Smooth muscle cell (in vitro differentiated cells): ENCODE data around the gene KLK15. TPM values are rescaled to one million over a fixed set of nuclear protein-coding genes. Genes with fewer than 3 reads are reported as not detected.
A peak's percentile ranks its signal among the peaks of the same experiment; 100 is the strongest.

Experiments used
- DNase-seq: peaks from one replicate; lab custom pipeline; 2025; ENCODE audit not compliant: unreplicated experiment; lab: John Stamatoyannopoulos, UW
- H2AFZ ChIP-seq: fragments of 200-600 bp; sonication (generic); 2 replicates; pipeline ENCODE4 v1.6.0; 2016; ENCODE audit warnings: antibody characterized with exemption, low read depth, mild to moderate bottlenecking
- H3F3A ChIP-seq: fragments of 200-600 bp; sonication (generic); 2 replicates; pipeline ENCODE4 v1.6.0; 2017; ENCODE audit warnings: antibody characterized with exemption, low read depth
- H3K27ac ChIP-seq: fragments of 200-600 bp; sonication (generic); 2 replicates; pipeline ENCODE4 v1.5.1; 2016; ENCODE audit warnings: low read depth, mild to moderate bottlenecking
- H3K27me3 ChIP-seq: fragments of 200-600 bp; sonication (generic); 2 replicates; pipeline ENCODE4 v1.6.1; 2016; ENCODE audit warnings: low read depth, mild to moderate bottlenecking
- H3K36me3 ChIP-seq: fragments of 200-600 bp; sonication (generic); 2 replicates; pipeline ENCODE4 v1.5.1; 2016; ENCODE audit warnings: low read depth
- H3K4me1 ChIP-seq: fragments of 200-600 bp; sonication (generic); 2 replicates; pipeline ENCODE4 v1.5.1; 2016; ENCODE audit warnings: low read depth
- H3K4me2 ChIP-seq: fragments of 200-600 bp; sonication (generic); 2 replicates; pipeline ENCODE4 v1.6.0; 2016; ENCODE audit warnings: mild to moderate bottlenecking
- H3K4me3 ChIP-seq: fragments of 200-600 bp; sonication (generic); 2 replicates; pipeline ENCODE4 v1.5.1; 2016; ENCODE audit warnings: mild to moderate bottlenecking
- H3K79me2 ChIP-seq: fragments of 200-600 bp; sonication (generic); 2 replicates; pipeline ENCODE4 v1.6.0; 2016; ENCODE audit warnings: low read depth, mild to moderate bottlenecking
- H3K9ac ChIP-seq: fragments of 200-600 bp; sonication (generic); 2 replicates; pipeline ENCODE4 v1.6.0; 2016; ENCODE audit warnings: low read depth
- H3K9me3 ChIP-seq: fragments of 200-600 bp; sonication (generic); replicated peaks from 2 replicates; pipeline ENCODE4 v1.5.1; 2016; ENCODE audit warnings: low read depth
- H4K20me1 ChIP-seq: fragments of 200-600 bp; sonication (generic); 2 replicates; pipeline ENCODE4 v1.6.0; 2016; ENCODE audit warnings: low read depth
- WGBS: methylation state at CpG from one replicate; pipeline ENCODE4 v1.1.7; 2016; ENCODE audit warnings: low lambda C conversion rate; 5-methylcytosine and 5-hydroxymethylcytosine counted together
- polyA plus RNA-seq: library from polyadenylated mRNA; unstranded; fragments of >200 nt; fragmentation: Nextera tagmentation; extraction: Ambion mirVana; gene quantifications from 2 replicates; pipeline ENCODE4 v1.2.1, GENCODE V29; 2016
- total RNA-seq: library from RNA; depleted of rRNA; stranded (reverse); fragments of >200 nt; gene quantifications from 2 replicates; pipeline ENCODE4 v1.2.3, GENCODE V29; 2014
- TF ChIP-seq, protein P1 (sequence below): fragments of 200-600 bp; sonication (generic); IDR thresholded peaks from 2 replicates; pipeline ENCODE4 v1.5.1; 2017; ENCODE audit warnings: borderline replicate concordance, mild to moderate bottlenecking, antibody characterized with exemption; ENCODE audit not compliant: insufficient read depth, poor library complexity, severe bottlenecking

Gene KLK15
- total and polyA plus RNA-seq, 2 experiments from 2014 or later: not detected

GRCh38 chr19:50804420-50805272 is 28.7 kb downstream of the KLK15 start:
- peak overlapping the region; percentile 99 for H3K27ac ChIP-seq
- peak overlapping the region; percentile 94 for H3K4me2 ChIP-seq
- WGBS: under 1% methylated on average over 59 of the region's 62 CpGs
- H3K4me1 ChIP-seq: peaks cover 17% of the 10 kb centered on the region
- H3F3A ChIP-seq: no peaks in the 10 kb centered on the region
- DNase-seq: peak; percentile 87
- no peaks in the 10 kb centered on the region for H3K36me3 ChIP-seq
- no peaks in the 10 kb centered on the region for H3K27me3 ChIP-seq
- no peaks in the 10 kb centered on the region for H3K9me3 ChIP-seq
- H4K20me1 ChIP-seq: peaks cover 25% of the 10 kb centered on the region
- H3K9ac ChIP-seq: peak overlapping the region; percentile 98
- TF ChIP-seq, protein P1, sequence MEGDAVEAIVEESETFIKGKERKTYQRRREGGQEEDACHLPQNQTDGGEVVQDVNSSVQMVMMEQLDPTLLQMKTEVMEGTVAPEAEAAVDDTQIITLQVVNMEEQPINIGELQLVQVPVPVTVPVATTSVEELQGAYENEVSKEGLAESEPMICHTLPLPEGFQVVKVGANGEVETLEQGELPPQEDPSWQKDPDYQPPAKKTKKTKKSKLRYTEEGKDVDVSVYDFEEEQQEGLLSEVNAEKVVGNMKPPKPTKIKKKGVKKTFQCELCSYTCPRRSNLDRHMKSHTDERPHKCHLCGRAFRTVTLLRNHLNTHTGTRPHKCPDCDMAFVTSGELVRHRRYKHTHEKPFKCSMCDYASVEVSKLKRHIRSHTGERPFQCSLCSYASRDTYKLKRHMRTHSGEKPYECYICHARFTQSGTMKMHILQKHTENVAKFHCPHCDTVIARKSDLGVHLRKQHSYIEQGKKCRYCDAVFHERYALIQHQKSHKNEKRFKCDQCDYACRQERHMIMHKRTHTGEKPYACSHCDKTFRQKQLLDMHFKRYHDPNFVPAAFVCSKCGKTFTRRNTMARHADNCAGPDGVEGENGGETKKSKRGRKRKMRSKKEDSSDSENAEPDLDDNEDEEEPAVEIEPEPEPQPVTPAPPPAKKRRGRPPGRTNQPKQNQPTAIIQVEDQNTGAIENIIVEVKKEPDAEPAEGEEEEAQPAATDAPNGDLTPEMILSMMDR: no peak
- peaks cover 27% of the 10 kb centered on the region for H3K79me2 ChIP-seq
- H3K4me3 ChIP-seq: peak overlapping the region; percentile 99
- peak overlapping the region; percentile 93 for H2AFZ ChIP-seq

GRCh38 chr19:50803633-50804419 is 29.5 kb downstream of the KLK15 start:
- no peaks in the 10 kb centered on the region for H3K36me3 ChIP-seq
- H3F3A ChIP-seq: no peaks in the 10 kb centered on the region
- H3K4me1 ChIP-seq: peaks cover 17% of the 10 kb centered on the region
- H3K79me2 ChIP-seq: peaks cover 27% of the 10 kb centered on the region
- H3K27ac ChIP-seq: peak overlapping the region; percentile 99
- H3K27me3 ChIP-seq: no peaks in the 10 kb centered on the region
- peak overlapping the region; percentile 99 for H3K4me3 ChIP-seq
- under 1% methylated on average over 24 of the region's 40 CpGs for WGBS
- peaks cover 33% of the 10 kb centered on the region for H4K20me1 ChIP-seq
- H3K9ac ChIP-seq: peak overlapping the region; percentile 98
- peak overlapping the region; percentile 81 for H2AFZ ChIP-seq
- TF ChIP-seq, protein P1: no peak
- H3K9me3 ChIP-seq: no peaks in the 10 kb centered on the region
- no peak for DNase-seq
- H3K4me2 ChIP-seq: peak overlapping the region; percentile 94

DNA sequence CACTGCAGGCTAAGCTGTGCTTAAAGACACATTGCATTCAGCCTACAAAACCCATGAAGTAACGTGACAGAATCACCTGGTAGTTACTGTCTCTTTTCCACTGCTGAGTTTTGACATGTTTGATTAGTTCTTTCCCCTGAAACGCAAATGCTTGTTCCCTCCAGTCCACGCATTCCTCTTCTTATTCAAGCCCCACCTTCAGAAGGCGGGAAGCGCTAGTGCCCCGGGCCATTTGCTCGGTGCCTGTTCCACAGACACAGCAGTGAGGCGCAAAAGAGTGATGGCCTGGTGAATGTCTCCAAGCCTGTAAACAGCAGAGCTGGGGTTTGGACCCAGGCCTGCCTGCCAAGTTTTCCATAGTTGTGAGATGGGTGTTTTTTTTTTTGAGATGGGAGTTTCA is 32.3 kb downstream of the KLK15 start:
- H3K4me2 ChIP-seq: no peak overlapping the region
- H3F3A ChIP-seq: no peaks in the 10 kb centered on the region
- no peak for DNase-seq
- peaks cover 59% of the 10 kb centered on the region for H4K20me1 ChIP-seq
- peaks cover 17% of the 10 kb centered on the region for H3K4me1 ChIP-seq
- no peak overlapping the region for H2AFZ ChIP-seq
- no peaks in the 10 kb centered on the region for H3K9me3 ChIP-seq
- no peaks in the 10 kb centered on the region for H3K36me3 ChIP-seq
- TF ChIP-seq, protein P1: no peak
- peaks cover 27% of the 10 kb centered on the region for H3K79me2 ChIP-seq
- no peak overlapping the region for H3K9ac ChIP-seq
- WGBS: 82% methylated on average over 8 of the region's 8 CpGs
- no peaks in the 10 kb centered on the region for H3K27me3 ChIP-seq
- no peak overlapping the region for H3K4me3 ChIP-seq
- H3K27ac ChIP-seq: no peak overlapping the region
